T1000 (cell line): ENCODE measurements around the gene DCAF17.
"Not testable (repeated sequence)": the region's sequence is repeated elsewhere in the genome, so short reads cannot be mapped to it uniquely, and the experiment has no call there.

Experiments
- DNase-seq: peaks from one replicate; lab custom pipeline; 2025; ENCODE audit warnings: mixed read lengths; lab: John Stamatoyannopoulos, UW

Gene DCAF17

GRCh38 chr2:171410624-171411023 is 23.4 kb upstream of the DCAF17 start:
- DNase-seq: no peak

- no peak for DNase-seq
Measured at GRCh38 chr2:171411214-171411613, 22.8 kb upstream of the DCAF17 start.

- DNase-seq: no peak
Measured at GRCh38 chr2:171411791-171412483, 22.1 kb upstream of the DCAF17 start.

GRCh38 chr2:171412571-171413175 is 21.4 kb upstream of the DCAF17 start:
- DNase-seq: no peak

- not testable (repeated sequence) for DNase-seq
Measured at GRCh38 chr2:171414645-171415044, 19.4 kb upstream of the DCAF17 start.

GRCh38 chr2:171416009-171416926 is 17.8 kb upstream of the DCAF17 start:
- DNase-seq: peak; percentile 77

GRCh38 chr2:171419333-171419732 is 14.7 kb upstream of the DCAF17 start:
- no peak for DNase-seq

GRCh38 chr2:171420728-171421563 is 13.1 kb upstream of the DCAF17 start:
- no peak for DNase-seq

GRCh38 chr2:171422710-171423495 is 11.1 kb upstream of the DCAF17 start:
- DNase-seq: not testable (repeated sequence)

GRCh38 chr2:171430516-171431410 is 3.3 kb upstream of the DCAF17 start:
- DNase-seq: no peak

- no peak for DNase-seq
Measured at GRCh38 chr2:171431677-171432167, 2.3 kb upstream of the DCAF17 start.

- DNase-seq: no peak
Measured at GRCh38 chr2:171432206-171432968, 1.6 kb upstream of the DCAF17 start.

GRCh38 chr2:171432969-171433762 is 860 bp upstream of the DCAF17 start:
- no peak for DNase-seq

GRCh38 chr2:171433763-171434012 is 338 bp upstream of the DCAF17 start, which contains the start of gene METTL8:
METTL8 (minus strand) TSS chr2:171433990; CDS start chr2:171392185, 41,805 bp downstream.
- DNase-seq: no peak

GRCh38 chr2:171436307-171436706 is 2.3 kb downstream of the DCAF17 start:
- DNase-seq: no peak

GRCh38 chr2:171441470-171441869 is 7.4 kb downstream of the DCAF17 start:
- no peak for DNase-seq

- no peak for DNase-seq
Measured at GRCh38 chr2:171447675-171448074, 13.6 kb downstream of the DCAF17 start.

GRCh38 chr2:171451074-171451473 is 17.0 kb downstream of the DCAF17 start:
- DNase-seq: no peak
